GM23338 (cell line): ENCODE data around the gene MEIOB. TPM values are rescaled to one million over a fixed set of nuclear protein-coding genes. Genes with fewer than 3 reads are reported as not detected.

Source experiments
- ATAC-seq: fragments of 200-7000 bp; cut with Tn5 transposase; 3 replicates; pipeline ENCODE4 v1.9.1; 2020
- DNase-seq: peaks from one replicate; pipeline ENCODE4 v3.0.0-alpha.2; 2015; ENCODE audit warnings: low spot score
- H2AFZ ChIP-seq: fragments of 200-600 bp; sonication (generic); 2 replicates; pipeline ENCODE4 v1.8.0; 2016; ENCODE audit warnings: antibody characterized with exemption, mild to moderate bottlenecking, moderate library complexity
- H3F3A ChIP-seq: fragments of 200-600 bp; sonication (generic); replicated peaks from 2 replicates; pipeline ENCODE4 v1.8.0; 2017; ENCODE audit warnings: antibody characterized with exemption, mixed run types, low read depth
- H3K27ac ChIP-seq: fragments of 200-600 bp; sonication (generic); 2 replicates; pipeline ENCODE4 v1.6.1; 2016; ENCODE audit warnings: low read depth
- H3K27me3 ChIP-seq: fragments of 200-600 bp; sonication (generic); 2 replicates; pipeline ENCODE4 v1.8.0; 2016; ENCODE audit warnings: mild to moderate bottlenecking, mixed run types, moderate library complexity; ENCODE audit not compliant: insufficient read depth
- H3K36me3 ChIP-seq: fragments of 200-600 bp; sonication (generic); 2 replicates; pipeline ENCODE4 v1.8.0; 2016; ENCODE audit warnings: mild to moderate bottlenecking; ENCODE audit not compliant: insufficient read depth
- H3K4me1 ChIP-seq: fragments of 200-600 bp; sonication (generic); 2 replicates; pipeline ENCODE4 v1.8.0; 2016; ENCODE audit warnings: mild to moderate bottlenecking, moderate library complexity; ENCODE audit not compliant: insufficient read depth
- H3K4me2 ChIP-seq: fragments of 200-600 bp; sonication (generic); 2 replicates; pipeline ENCODE4 v1.7.1; 2017; ENCODE audit warnings: mixed run types
- H3K4me3 ChIP-seq: fragments of 200-600 bp; sonication (generic); 2 replicates; pipeline ENCODE4 v1.6.1; 2016; ENCODE audit warnings: mixed run types
- H3K79me2 ChIP-seq: fragments of 200-600 bp; sonication (generic); replicated peaks from 2 replicates; pipeline ENCODE4 v1.8.0; 2017; ENCODE audit warnings: mild to moderate bottlenecking; ENCODE audit not compliant: insufficient read depth
- H3K9me2 ChIP-seq: fragments of 200-600 bp; sonication (generic); 2 replicates; pipeline ENCODE4 v1.8.0; 2017; ENCODE audit not compliant: insufficient read depth
- H4K20me1 ChIP-seq: fragments of 200-600 bp; sonication (generic); replicated peaks from 2 replicates; pipeline ENCODE4 v1.8.0; 2017; ENCODE audit warnings: mild to moderate bottlenecking; ENCODE audit not compliant: insufficient read depth
- H3K27ac Mint-ChIP-seq: 2 replicates; pipeline ENCODE4 v1.8.0; 2020; ENCODE audit warnings: inconsistent platforms, mild to moderate bottlenecking, moderate library complexity, mixed read lengths
- H3K27me3 Mint-ChIP-seq: 3 replicates; pipeline ENCODE4 v1.8.0; 2022; ENCODE audit warnings: low read depth, mild to moderate bottlenecking, moderate library complexity, mixed read lengths, inconsistent platforms; ENCODE audit not compliant: insufficient read depth, poor library complexity
- H3K36me3 Mint-ChIP-seq: 3 replicates; pipeline ENCODE4 v1.8.0; 2021; ENCODE audit warnings: low read depth, mild to moderate bottlenecking, inconsistent platforms, moderate library complexity, mixed read lengths
- H3K4me1 Mint-ChIP-seq: 3 replicates; pipeline ENCODE4 v1.8.0; 2020; ENCODE audit warnings: mild to moderate bottlenecking, inconsistent platforms, mixed read lengths
- H3K4me3 Mint-ChIP-seq: 3 replicates; pipeline ENCODE4 v1.8.0; 2021; ENCODE audit warnings: moderate library complexity, mild to moderate bottlenecking, inconsistent platforms, mixed read lengths
- H3K9me3 Mint-ChIP-seq: 3 replicates; pipeline ENCODE4 v1.8.0; 2020; ENCODE audit warnings: moderate library complexity, mild to moderate bottlenecking, inconsistent platforms, mixed read lengths
- CREB1 ChIP-seq: fragments of 250-450 bp; sonication (Bioruptor Pico); IDR thresholded peaks from 2 replicates; pipeline ENCODE4 v1.5.0; 2020; ENCODE audit warnings: low read depth, mild to moderate bottlenecking, moderate library complexity
- EZH2phosphoT487 ChIP-seq: fragments of 200-600 bp; sonication (generic); IDR thresholded peaks from one replicate; pipeline ENCODE4 v1.8.1; 2018; ENCODE audit warnings: antibody characterized with exemption; ENCODE audit not compliant: unreplicated experiment
- JUNB ChIP-seq: IDR thresholded peaks from one replicate; pipeline ENCODE4 v1.6.1; 2016; ENCODE audit warnings: antibody characterized with exemption; ENCODE audit not compliant: unreplicated experiment
- POLR2AphosphoS5 ChIP-seq: IDR thresholded peaks from 2 replicates; pipeline ENCODE4 v1.6.1; 2016; ENCODE audit warnings: antibody characterized with exemption, low read depth
- ZNF331 ChIP-seq: fragments of 250-450 bp; sonication (Bioruptor Pico); IDR thresholded peaks from 2 replicates; pipeline ENCODE4 v1.5.0; 2020; ENCODE audit warnings: low read depth, mild to moderate bottlenecking, moderate library complexity
- polyA plus RNA-seq: library from polyadenylated mRNA; unstranded; fragments of >200 nt; fragmentation: Nextera tagmentation; extraction: Ambion mirVana; gene quantifications from 2 replicates; pipeline ENCODE4 v1.2.1, GENCODE V29; 2016
- total RNA-seq: library from RNA; depleted of rRNA; stranded (reverse); fragments of >200 nt; shearing (Covaris generic); gene quantifications from 2 replicates; pipeline ENCODE4 v1.2.3, GENCODE V29; 2014
- TF ChIP-seq, protein P1 (sequence below): IDR thresholded peaks from one replicate; pipeline ENCODE4 v1.6.1; 2018; ENCODE audit warnings: antibody characterized with exemption; ENCODE audit not compliant: unreplicated experiment
- TF ChIP-seq, protein P2 (sequence below), 2 experiments: fragments of 200-600 bp in 1 of 2; sonication (generic) in 1 of 2; conservative IDR thresholded peaks; 2 replicates each; pipeline versions ENCODE4 v1.5.1 to v1.6.1; 2016 to 2017; ENCODE audit warnings: antibody characterized with exemption in 2 of 2, low read depth in 2 of 2, mild to moderate bottlenecking in 2 of 2, moderate library complexity in 1 of 2
- TF ChIP-seq, protein P3 (sequence below): fragments of 250-450 bp; sonication (Bioruptor Pico); IDR thresholded peaks from 2 replicates; pipeline ENCODE4 v1.5.0; 2020; ENCODE audit warnings: mild to moderate bottlenecking, moderate library complexity
- TF ChIP-seq, protein P4 (sequence below): IDR thresholded peaks from 2 replicates; pipeline ENCODE4 v1.6.1; 2016; ENCODE audit warnings: antibody characterized with exemption

The MEIOB gene
- total and polyA plus RNA-seq, 2 experiments from 2014 or later: 7.3 to 8.7 TPM

DNA sequence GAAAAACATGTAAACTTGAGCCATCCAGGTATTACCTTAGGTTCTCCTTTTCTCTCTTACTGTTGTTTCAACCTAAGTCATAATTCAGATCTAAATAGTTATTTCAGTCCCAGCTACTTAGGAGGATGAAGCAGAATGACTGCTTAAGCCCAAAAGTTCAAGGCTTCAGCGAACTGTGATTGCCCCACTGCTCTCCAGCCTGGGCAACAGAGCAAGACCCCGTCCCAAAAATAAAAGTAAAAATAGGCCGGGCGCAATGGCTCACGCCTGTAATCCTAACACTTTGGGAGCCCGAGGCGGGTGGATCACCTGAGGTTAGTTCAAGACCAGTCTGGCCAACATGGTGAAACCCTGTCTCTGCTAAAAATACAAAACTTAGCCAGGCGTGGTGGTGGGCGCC is 9.6 kb downstream of the MEIOB start:
- Histone ChIP-seq H3K4me2 (no peak overlapping the region), H3K36me3 (no peaks in the 10 kb centered on the region)
- peaks cover 11% of the 10 kb centered on the region for H3K27me3 Mint-ChIP-seq

More for the DNA sequence above, 9.6 kb downstream of the MEIOB start:
- Histone ChIP-seq H3K27me3 (no peaks in the 10 kb centered on the region), H3K79me2 (no peaks in the 10 kb centered on the region), H3K9me2 (no peaks in the 10 kb centered on the region), H3K4me1 (no peaks in the 10 kb centered on the region), H3K27ac (no peak overlapping the region), H3K4me3 (no peak overlapping the region), H2AFZ (no peak overlapping the region), H3F3A (no peaks in the 10 kb centered on the region), H4K20me1 (no peaks in the 10 kb centered on the region)
- Mint-ChIP-seq H3K4me1 (no peaks in the 10 kb centered on the region), H3K36me3 (no peaks in the 10 kb centered on the region), H3K4me3 (no peak overlapping the region), H3K27ac (no peak overlapping the region), H3K9me3 (no peaks in the 10 kb centered on the region)
- TF ChIP-seq CREB1 (CRISPR knock-in tag) (no peak), ZNF331 (CRISPR knock-in tag) (no peak), EZH2phosphoT487 (no peak), POLR2AphosphoS5 (no peak), JUNB (no peak)
- TF ChIP-seq, protein P1, sequence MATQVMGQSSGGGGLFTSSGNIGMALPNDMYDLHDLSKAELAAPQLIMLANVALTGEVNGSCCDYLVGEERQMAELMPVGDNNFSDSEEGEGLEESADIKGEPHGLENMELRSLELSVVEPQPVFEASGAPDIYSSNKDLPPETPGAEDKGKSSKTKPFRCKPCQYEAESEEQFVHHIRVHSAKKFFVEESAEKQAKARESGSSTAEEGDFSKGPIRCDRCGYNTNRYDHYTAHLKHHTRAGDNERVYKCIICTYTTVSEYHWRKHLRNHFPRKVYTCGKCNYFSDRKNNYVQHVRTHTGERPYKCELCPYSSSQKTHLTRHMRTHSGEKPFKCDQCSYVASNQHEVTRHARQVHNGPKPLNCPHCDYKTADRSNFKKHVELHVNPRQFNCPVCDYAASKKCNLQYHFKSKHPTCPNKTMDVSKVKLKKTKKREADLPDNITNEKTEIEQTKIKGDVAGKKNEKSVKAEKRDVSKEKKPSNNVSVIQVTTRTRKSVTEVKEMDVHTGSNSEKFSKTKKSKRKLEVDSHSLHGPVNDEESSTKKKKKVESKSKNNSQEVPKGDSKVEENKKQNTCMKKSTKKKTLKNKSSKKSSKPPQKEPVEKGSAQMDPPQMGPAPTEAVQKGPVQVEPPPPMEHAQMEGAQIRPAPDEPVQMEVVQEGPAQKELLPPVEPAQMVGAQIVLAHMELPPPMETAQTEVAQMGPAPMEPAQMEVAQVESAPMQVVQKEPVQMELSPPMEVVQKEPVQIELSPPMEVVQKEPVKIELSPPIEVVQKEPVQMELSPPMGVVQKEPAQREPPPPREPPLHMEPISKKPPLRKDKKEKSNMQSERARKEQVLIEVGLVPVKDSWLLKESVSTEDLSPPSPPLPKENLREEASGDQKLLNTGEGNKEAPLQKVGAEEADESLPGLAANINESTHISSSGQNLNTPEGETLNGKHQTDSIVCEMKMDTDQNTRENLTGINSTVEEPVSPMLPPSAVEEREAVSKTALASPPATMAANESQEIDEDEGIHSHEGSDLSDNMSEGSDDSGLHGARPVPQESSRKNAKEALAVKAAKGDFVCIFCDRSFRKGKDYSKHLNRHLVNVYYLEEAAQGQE: no peak
- TF ChIP-seq, protein P2, sequence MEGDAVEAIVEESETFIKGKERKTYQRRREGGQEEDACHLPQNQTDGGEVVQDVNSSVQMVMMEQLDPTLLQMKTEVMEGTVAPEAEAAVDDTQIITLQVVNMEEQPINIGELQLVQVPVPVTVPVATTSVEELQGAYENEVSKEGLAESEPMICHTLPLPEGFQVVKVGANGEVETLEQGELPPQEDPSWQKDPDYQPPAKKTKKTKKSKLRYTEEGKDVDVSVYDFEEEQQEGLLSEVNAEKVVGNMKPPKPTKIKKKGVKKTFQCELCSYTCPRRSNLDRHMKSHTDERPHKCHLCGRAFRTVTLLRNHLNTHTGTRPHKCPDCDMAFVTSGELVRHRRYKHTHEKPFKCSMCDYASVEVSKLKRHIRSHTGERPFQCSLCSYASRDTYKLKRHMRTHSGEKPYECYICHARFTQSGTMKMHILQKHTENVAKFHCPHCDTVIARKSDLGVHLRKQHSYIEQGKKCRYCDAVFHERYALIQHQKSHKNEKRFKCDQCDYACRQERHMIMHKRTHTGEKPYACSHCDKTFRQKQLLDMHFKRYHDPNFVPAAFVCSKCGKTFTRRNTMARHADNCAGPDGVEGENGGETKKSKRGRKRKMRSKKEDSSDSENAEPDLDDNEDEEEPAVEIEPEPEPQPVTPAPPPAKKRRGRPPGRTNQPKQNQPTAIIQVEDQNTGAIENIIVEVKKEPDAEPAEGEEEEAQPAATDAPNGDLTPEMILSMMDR (conservative IDR thresholded peaks at IDR 0.05; ENCODE audit: low read depth in 2 of 2): no peak
- TF ChIP-seq, protein P3, sequence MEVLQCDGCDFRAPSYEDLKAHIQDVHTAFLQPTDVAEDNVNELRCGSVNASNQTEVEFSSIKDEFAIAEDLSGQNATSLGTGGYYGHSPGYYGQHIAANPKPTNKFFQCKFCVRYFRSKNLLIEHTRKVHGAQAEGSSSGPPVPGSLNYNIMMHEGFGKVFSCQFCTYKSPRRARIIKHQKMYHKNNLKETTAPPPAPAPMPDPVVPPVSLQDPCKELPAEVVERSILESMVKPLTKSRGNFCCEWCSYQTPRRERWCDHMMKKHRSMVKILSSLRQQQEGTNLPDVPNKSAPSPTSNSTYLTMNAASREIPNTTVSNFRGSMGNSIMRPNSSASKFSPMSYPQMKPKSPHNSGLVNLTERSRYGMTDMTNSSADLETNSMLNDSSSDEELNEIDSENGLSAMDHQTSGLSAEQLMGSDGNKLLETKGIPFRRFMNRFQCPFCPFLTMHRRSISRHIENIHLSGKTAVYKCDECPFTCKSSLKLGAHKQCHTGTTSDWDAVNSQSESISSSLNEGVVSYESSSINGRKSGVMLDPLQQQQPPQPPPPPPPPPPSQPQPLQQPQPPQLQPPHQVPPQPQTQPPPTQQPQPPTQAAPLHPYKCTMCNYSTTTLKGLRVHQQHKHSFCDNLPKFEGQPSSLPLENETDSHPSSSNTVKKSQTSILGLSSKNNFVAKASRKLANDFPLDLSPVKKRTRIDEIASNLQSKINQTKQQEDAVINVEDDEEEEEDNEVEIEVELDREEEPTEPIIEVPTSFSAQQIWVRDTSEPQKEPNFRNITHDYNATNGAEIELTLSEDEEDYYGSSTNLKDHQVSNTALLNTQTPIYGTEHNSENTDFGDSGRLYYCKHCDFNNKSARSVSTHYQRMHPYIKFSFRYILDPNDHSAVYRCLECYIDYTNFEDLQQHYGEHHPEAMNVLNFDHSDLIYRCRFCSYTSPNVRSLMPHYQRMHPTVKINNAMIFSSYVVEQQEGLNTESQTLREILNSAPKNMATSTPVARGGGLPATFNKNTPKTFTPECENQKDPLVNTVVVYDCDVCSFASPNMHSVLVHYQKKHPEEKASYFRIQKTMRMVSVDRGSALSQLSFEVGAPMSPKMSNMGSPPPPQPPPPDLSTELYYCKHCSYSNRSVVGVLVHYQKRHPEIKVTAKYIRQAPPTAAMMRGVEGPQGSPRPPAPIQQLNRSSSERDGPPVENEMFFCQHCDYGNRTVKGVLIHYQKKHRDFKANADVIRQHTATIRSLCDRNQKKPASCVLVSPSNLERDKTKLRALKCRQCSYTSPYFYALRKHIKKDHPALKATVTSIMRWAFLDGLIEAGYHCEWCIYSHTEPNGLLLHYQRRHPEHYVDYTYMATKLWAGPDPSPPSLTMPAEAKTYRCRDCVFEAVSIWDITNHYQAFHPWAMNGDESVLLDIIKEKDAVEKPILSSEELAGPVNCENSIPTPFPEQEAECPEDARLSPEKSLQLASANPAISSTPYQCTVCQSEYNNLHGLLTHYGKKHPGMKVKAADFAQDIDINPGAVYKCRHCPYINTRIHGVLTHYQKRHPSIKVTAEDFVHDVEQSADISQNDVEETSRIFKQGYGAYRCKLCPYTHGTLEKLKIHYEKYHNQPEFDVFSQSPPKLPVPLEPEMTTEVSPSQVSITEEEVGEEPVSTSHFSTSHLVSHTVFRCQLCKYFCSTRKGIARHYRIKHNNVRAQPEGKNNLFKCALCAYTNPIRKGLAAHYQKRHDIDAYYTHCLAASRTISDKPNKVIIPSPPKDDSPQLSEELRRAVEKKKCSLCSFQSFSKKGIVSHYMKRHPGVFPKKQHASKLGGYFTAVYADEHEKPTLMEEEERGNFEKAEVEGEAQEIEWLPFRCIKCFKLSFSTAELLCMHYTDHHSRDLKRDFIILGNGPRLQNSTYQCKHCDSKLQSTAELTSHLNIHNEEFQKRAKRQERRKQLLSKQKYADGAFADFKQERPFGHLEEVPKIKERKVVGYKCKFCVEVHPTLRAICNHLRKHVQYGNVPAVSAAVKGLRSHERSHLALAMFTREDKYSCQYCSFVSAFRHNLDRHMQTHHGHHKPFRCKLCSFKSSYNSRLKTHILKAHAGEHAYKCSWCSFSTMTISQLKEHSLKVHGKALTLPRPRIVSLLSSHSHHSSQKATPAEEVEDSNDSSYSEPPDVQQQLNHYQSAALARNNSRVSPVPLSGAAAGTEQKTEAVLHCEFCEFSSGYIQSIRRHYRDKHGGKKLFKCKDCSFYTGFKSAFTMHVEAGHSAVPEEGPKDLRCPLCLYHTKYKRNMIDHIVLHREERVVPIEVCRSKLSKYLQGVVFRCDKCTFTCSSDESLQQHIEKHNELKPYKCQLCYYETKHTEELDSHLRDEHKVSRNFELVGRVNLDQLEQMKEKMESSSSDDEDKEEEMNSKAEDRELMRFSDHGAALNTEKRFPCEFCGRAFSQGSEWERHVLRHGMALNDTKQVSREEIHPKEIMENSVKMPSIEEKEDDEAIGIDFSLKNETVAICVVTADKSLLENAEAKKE (CRISPR knock-in tag): no peak
- TF ChIP-seq, protein P4, sequence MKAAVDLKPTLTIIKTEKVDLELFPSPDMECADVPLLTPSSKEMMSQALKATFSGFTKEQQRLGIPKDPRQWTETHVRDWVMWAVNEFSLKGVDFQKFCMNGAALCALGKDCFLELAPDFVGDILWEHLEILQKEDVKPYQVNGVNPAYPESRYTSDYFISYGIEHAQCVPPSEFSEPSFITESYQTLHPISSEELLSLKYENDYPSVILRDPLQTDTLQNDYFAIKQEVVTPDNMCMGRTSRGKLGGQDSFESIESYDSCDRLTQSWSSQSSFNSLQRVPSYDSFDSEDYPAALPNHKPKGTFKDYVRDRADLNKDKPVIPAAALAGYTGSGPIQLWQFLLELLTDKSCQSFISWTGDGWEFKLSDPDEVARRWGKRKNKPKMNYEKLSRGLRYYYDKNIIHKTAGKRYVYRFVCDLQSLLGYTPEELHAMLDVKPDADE: no peak
- DNase-seq (no peak), ATAC-seq (no peak)
